HG03457 (cell line): ENCODE data around the gene CXCL13.
"Not testable (repeated sequence)": the region's sequence is repeated elsewhere in the genome, so short reads cannot be mapped to it uniquely, and the experiment has no call there.

Experiments used
- ATAC-seq: cut with Tn5 transposase; IDR thresholded peaks from one replicate; pipeline ENCODE4 v1.9.1; 2021; ENCODE audit warnings: moderate number of reproducible peaks; ENCODE audit not compliant: unreplicated experiment

Gene CXCL13

GRCh38 chr4:77652237-77652897, 46.7 kb downstream of the CXCL13 start:
- ATAC-seq, result no peak

DNA sequence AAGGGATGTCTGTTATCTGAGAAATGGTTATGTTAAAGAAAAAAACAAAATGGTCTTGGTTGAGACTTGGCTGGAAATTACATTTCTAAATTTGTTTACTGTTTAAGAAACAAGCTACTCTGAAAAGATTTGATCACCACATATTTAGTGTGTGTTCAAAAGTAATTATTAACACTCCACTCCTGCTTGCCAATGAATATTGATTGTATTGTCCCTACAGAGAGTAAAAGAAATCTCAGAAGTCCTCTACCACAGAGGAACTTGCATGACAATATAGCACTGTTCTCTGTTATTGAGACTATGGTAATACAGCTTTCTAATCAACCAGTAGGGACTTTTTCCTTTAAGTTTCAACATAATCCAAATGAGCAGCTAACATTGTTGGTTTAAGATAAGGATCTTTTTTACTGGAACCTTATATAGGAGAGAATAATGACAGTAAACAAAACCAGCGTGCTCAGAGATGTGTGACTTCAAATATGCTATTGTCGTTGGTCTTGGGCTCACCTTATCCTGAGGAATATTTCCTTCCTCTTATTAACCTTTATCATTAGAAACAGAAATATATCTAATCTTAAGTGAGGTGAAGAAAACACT, 47.6 kb downstream of the CXCL13 start:
- ATAC-seq, result no peak

GRCh38 chr4:77660318-77660717, 54.7 kb downstream of the CXCL13 start:
- not testable (repeated sequence) for ATAC-seq
